GM19452 (cell line): Measurements from ENCODE around the gene SCMH1.
A peak's percentile ranks its signal among the peaks of the same experiment; 100 is the strongest.

Experiments used
- ATAC-seq: cut with Tn5 transposase; IDR thresholded peaks from one replicate; pipeline ENCODE4 v1.9.1; 2021; ENCODE audit not compliant: unreplicated experiment

The SCMH1 gene

GRCh38 chr1:41241749-41242341 is at the start of gene SCMH1:
SCMH1 (minus strand) TSS chr1:41242306; CDS start chr1:41186133, 56,173 bp downstream.
- peak; percentile 36 for ATAC-seq

- no peak for ATAC-seq
Observed at GRCh38 chr1:41291195-41291594, 49.1 kb upstream of the SCMH1 start.

GRCh38 chr1:41289196-41289595 is 47.1 kb upstream of the SCMH1 start:
- no peak for ATAC-seq

GRCh38 chr1:41286992-41287391 is 44.9 kb upstream of the SCMH1 start:
- ATAC-seq, result no peak

DNA sequence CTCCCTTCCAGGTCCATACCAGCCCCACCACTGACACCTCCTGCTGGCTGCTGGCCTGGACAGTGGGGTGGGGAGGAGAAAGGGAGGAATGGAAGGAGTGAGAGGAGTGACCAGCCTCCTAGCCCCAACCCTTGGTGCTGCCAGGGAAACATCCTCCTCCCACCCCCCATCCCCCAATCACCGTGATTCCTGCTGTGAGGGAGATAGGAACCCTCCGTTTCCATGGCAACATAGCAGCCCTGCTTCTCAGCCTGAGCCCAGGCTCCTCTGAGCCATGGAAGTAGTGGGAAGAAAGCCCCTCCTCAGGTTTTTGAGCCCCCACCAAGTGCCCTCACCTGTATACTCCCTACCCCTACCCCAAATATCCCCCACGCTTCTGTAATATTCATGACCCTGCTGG is 44.4 kb upstream of the SCMH1 start:
- no peak for ATAC-seq

- ATAC-seq, result no peak
Observed at GRCh38 chr1:41285818-41286217, 43.7 kb upstream of the SCMH1 start.

DNA sequence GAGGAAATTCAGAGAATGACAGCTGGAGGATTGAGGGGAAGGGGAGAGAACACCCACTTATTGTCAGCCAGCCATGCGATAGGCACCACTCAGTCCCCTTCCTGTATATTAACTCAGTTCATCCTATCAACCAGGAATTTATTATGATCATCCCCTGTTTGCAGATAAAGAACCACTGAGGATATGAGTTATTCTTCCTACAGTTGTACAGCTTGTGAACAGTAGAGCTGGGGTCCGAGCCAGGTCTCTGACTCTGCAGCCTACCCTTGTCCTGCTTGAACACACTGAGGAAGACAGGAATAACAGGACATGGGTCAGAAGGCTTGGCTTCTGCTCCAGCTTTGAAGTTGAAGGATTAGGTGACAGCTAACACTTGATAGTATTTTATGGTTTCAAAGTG is 42.0 kb upstream of the SCMH1 start:
- ATAC-seq, result no peak

GRCh38 chr1:41282679-41283317 is 40.7 kb upstream of the SCMH1 start:
- ATAC-seq, result no peak

DNA sequence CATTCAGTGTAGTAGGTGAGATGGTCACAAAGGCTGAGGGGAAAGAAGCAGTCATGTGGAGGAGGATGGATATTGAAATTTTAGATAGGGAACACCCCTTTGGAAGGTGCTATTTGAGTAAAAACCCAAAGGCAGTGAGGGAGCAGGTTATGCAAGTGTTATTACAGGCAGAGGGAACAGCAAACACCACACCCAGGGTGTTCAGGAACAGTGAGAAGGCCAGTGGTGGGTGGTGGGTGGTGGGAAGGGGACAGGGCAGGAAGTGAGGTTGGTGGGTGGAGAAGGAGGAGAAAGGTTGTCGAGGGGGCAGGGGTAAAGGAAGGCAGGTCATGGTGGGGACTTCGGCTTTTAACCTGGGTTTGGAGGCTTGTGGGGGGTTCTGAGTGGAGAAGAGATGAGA is 39.2 kb upstream of the SCMH1 start:
- ATAC-seq, result no peak

- ATAC-seq, result no peak
Observed at GRCh38 chr1:41280202-41281032, 38.3 kb upstream of the SCMH1 start.

GRCh38 chr1:41278076-41278475 is 36.0 kb upstream of the SCMH1 start:
- ATAC-seq, result no peak

GRCh38 chr1:41277371-41277975 is 35.4 kb upstream of the SCMH1 start:
- ATAC-seq, result no peak

DNA sequence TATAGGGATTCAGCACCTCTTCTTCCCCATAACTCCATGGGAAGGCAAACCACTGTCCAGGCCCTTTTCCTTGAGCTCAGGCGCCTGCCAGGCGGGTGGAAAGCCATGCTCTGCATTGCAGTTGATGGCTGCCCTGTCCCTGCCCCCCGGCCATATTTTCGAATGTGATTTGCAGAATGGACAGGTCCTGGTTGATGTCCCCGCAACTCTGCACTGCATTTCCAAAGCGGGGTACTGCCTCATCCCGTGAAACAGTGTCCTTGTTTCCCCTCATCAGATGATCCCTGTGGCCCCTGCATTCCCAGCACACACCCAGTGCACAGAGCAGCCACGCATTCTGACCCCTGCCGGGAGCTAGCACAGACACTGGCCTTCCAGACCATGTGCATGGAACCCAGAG is 33.7 kb upstream of the SCMH1 start:
- ATAC-seq, result no peak

DNA sequence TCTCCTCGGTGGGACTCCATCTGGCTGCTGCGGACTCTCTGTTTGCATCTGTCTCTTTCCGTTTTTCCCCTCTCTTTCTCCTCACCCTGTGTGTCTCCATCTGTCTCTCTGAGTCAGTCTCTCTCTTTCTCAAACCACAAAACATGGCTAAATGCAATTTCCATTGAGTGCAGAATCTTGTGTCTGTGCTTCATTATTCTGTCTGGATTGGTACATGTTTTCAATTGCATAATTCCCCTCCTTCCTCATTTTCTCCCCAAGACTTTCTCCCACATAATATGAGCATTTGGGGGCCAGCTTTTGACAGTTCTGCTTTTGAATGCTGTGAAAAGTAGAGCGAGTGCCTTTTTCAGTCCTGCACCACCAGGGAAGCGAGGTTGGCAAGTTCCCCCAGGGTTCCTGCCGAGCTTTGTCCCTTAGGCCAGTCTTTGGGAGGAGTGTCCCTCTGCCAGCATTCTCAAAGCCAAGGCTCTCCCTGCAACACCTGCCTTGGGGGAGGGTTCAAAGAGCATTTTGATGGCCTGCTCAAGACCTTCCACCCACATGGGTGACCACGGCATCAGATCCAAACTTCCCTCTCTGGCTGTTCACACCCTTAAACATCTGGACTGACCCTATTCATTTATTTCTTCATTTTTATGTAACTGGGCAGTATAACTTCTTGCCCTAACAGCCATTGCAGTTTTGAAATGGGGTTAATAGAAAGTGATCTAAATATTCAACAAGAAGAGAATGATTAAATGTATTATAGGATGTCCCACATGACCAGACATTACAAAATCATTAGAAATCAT is 32.8 kb upstream of the SCMH1 start:
- ATAC-seq, result no peak

- no peak for ATAC-seq
Observed at GRCh38 chr1:41272601-41273000, 30.5 kb upstream of the SCMH1 start.

- no peak for ATAC-seq
Observed at GRCh38 chr1:41268154-41268770, 26.2 kb upstream of the SCMH1 start.

- no peak for ATAC-seq
Observed at GRCh38 chr1:41261926-41262618, 20.0 kb upstream of the SCMH1 start.

GRCh38 chr1:41260768-41261167 is 18.7 kb upstream of the SCMH1 start:
- ATAC-seq, result no peak

GRCh38 chr1:41259221-41259620 is 17.1 kb upstream of the SCMH1 start:
- no peak for ATAC-seq

DNA sequence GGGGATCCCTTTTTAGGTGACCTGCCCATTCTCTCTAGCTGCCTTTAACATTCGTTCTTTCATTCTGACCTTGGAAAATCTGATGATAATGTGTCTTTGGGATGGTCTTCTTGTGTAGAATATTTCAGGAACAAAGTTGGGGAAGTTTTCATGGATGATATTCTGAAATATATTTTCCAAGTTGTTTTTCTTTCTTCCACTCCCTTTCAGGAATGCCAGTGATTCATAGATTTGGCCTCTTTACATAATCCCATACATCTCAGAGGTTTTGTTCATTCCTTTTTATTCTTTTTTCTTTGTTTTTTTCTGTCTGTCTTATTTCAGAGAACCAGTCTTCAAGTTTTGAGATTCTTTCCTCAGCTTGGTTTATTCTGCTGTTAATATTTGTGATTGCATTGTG is 13.9 kb upstream of the SCMH1 start:
- no peak for ATAC-seq
